HG03520 (cell line): ENCODE measurements around the gene INTS11.

Experiments used
- ATAC-seq: cut with Tn5 transposase; IDR thresholded peaks from one replicate; pipeline ENCODE4 v1.9.1; 2021; ENCODE audit warnings: mild to moderate bottlenecking, moderate library complexity; ENCODE audit not compliant: unreplicated experiment

Gene INTS11

DNA sequence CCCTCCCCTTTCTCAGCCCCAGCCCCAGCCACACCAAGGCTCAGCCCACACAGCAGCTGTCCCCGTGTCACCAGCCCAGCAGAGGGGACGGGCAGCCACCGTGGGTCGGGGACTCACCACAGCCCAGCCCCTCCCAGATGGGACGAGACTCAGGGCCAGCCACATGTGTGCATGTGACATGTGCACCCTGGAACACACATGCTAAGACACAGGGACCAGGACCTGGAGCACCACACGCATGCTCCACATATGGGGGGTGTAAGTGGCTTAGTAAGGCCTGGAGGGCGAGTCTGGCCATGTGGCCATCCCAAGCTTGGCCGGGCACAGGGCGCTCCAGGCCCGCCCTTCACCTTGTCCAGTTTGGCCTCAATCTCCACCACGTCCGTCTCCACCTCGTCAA lies 20.7 kb downstream of the INTS11 start:
- ATAC-seq, result no peak

DNA sequence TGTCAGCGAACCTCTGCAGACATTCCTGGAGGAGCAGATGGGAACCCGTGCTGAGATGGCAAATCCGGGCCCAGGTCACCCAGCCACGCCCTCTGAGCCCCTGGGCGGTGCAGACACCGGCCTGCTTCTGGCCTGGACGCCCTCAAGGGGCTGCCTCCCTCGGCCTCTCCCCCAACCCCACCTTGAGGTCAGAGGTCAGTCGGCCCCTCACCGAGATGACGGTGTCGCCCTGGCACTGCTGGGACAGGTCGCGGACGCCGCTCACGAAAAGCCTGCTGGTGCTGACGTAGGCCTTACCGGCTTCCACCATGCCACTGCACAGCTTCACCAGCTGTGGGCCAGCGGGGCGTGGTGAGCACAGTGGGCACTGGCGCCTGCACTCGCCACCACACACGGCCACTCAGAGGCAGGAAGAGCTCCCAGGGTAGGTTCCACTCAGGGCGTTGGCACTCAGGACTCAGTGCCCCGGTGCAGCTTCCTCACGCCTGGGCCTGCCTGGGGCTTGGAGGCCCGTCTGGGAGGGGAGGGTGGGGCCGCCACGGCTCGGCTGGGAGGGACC lies 21.4 kb downstream of the INTS11 start:
- no peak for ATAC-seq

DNA sequence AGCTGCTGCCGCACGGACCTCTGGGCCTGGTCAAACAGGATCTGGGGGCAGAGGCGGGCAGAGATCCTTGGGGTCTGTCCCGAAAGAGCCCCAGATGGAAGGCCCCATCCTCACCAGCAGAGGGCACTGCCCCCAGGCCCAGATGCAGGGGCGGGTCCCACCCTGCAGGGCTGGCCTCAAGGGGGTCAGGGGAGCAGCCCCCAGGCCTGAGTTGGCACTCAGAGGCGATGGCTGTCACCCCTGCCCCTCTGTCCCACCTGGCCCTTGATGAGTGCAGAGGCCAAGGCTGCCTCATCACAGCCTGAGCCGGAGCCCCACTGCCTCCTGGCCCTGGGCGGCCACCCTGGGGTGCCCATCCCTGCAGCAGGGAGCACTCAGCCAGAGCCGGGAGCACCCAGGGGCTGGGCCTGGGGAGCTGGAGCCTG lies 22.4 kb downstream of the INTS11 start:
- ATAC-seq, result no peak

DNA sequence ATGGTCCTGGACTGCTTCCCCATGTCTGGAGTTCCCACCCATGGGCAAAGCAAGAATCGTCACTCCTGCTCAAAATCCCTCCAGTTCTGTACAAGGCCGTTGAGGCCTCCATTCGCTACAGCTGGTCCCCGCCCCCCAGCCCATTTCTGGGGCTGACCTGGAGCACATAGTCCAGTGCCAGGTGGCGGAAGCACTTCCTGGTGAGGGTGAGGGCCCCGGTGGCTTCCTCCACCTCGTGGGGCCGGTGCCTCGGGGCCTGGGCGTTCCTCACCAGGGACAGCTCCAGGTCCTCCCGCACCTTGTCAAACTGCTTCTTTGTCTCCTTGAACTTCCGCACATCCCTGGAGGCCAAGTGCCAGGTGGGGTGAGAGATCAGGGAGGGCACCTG lies 24.1 kb downstream of the INTS11 start:
- no peak for ATAC-seq

DNA sequence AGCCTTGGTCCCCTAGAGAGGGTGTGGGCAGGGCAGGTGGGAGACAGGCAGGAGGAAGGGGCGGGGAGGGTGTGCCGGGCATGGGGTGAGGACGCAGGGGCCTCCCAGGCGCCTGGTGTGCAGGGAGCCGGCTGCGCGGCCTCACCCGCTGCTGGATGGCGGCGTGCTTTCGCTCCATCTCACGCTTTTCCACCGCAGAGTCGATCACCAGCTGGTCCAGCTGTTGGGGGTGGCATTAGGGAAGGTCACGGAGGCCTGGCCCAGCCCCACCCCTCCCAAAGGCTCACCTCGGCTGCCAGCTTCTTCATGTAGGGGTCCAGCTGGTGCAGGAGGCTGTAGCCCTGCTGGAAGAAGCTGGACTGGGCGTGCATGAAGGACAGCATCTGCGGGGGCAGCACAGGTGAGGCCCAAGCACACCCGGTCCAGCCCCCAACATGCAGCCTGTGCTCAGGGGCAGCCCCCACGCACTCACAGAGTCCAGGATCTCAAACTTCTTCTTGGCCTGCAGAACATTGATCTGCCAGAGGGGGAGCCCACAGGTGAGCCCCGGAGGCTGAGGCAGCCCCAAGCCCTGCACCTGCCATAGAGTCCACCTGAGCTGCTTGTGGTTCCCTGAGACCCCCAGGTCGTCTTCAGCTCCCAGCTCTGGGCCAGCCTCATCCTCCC lies 24.6 kb downstream of the INTS11 start:
- ATAC-seq, result no peak

DNA sequence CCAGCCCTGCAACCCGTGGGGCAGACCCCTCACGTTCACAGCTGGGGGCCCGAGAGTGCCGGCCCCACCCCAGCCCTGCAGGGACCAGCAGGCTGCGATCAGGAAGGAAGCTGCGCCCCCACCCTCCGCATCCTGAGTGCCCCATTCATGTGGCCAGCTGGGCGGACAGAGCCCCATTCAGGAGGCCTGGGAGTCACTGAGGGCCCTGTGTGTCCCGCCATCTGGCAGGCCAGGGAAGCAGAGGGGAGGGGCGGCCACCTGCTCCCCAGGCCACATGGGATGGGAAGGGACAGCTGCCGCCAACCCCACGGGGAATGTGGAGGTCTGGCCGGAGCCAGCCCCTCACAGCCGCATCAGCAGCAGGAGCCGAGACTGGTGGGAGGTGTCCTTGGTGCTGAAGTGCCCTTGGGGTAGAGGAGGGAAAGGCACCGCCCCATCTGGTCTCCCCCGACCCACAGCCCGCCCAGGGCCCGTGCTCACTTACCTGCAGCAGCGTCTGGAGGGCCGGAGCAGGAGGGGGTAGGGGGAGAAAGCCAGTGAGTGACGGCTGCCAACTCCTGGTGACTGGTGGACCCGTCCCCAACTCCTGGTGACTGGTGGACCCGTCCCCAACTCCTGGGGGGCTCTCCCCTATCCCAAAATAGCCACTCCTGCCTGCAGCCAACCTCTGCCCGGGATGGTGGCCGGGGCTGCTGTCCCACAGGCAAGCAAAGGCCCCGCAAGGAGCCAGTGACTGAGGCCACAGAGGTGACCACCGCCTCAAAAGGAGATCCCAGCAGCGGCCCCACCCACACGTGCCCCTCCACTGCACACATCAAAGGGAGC lies 25.4 kb downstream of the INTS11 start:
- no peak for ATAC-seq

DNA sequence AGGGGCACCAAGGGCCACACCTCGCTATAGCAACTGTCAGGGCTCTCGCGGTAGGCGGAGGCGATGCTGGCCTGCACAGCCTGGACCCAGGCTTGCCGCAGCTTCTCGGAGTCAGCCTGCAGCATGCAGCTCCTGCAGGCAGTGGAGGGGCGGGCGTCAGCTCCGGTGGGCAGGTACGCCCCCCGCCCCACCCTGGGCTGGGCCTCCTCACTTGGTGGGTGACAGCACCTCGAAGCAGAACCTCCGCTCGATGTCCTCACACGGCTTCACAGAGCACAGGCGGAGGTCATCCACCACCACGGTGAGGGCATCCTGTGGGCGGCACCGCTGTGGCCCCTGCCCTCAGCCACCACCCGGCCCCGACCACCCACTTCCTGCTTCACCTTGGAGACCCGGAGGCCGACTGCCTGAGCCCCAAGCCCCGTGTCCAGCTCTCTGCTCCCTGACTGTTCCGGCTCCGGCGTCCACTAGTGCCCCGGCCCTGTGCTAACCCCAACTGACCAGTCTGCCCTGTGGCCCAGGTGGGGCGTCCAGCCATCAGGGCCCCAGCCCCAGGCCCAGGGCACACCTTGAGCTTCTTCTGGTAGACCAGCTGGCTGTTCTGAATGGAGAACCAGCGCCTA lies 26.5 kb downstream of the INTS11 start:
- ATAC-seq, result no peak

DNA sequence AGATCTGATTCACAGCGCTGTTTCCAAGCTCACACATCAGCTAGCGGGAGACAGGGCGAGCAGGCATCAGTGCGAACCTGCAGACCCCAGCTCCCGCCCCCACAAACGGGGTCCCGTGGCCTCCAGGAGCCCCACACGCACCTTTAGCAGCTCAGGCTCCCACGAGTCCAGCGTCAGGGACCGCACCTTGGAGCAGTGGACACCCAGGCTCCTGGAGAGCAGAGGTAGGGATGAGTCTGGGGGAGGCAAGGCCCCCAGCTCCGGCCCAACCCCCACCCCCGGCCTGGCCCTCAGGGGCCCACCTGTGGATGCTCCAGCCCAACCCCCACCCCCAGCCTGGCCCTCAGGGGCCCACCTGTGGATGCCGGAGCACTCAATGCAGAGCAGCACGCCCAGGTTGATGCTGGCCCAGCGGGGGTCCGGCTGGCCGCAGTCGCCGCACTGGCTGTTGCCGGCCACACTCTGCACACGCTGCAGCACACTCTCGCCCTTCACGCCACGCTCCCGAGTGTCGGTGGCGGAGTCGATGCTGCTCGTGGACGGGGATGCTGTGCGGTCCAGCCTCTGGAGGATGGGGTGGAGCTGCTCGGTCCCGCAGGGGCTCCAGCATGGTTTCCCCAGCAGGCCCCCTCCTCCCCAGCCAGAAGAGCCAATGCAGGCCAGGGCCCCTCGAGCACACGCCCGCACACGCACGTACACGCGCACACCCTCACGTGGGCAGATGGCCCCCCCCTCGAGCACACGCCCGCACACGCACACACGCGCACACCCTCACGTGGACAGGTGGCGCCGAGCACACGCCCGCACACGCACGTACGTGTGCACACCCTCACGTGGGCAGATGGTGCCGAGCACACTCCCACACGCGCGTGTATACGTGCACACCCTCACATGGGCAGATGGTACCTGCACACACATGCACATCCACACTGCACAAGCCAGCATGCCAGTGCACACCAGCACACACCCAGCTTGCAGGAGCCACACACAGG lies 28.1 kb downstream of the INTS11 start:
- ATAC-seq, result no peak

DNA sequence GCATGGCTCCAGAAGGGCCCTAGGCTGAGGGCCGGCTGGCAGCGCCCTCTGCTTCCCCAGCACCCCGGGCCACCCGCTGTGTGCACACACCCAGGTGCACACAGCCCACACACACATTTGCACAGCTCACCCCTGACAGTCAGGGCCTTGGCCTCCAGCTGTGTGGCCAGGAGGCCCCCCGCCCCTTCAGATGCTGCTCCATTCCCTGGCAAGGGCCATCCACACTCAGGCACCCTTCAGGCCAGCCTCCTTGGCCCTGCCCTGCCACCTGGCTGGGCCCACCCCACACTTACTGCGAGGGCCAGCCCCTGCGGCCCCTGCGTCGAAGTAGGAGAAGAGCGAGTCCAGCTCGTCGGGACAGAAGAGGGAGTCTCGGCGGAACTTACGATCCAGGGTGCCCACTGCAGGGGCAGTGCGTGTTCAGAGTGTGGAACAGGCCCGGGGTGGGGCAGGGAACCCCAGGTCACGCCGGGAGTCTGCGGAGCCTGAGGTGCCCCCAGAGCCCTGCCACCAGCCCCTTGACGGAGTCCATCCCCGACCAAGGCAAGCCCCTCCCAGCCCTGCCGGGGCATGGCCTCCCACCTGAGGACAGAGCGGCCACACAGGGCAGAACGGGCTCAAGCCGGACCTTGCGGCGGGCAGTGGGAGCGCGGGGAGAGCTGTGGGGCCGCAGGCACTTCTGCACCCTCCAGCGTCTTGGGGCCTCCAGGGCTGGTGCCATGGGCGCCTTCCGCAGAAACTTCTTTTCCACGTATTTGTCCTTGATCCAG lies 29.1 kb downstream of the INTS11 start:
- no peak for ATAC-seq

DNA sequence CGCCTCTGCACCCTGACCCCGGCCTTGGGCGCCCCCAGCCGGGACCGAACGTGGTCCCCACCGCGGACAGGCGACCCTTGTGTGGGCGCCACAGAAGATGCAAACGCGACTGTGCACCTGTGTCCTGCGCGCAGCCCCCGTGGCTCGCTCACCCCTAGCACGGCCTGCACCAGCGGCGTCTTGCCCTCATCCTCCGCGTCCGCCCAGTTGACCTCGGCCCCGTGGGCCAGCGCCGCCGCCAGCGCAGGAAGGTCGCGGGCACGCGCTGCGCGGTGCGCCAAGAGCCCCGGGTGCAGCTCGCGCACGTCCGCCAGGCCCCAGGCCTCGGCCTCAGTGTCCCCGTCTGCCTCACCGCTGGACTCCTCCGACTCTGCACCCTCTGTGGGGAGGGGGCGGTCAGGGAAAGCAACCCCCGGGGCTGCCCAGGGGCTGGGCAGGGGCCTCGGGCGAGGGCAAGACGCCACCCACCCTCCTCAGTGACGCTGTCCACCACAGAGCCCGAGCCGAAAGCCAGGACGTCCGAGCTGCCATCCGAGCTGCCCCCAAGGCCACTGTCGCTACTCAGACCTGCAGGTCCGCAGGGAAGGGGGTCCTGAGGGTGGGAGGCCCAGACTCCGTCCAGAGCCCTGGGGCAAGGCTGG lies 30.1 kb downstream of the INTS11 start:
- ATAC-seq, result no peak

DNA sequence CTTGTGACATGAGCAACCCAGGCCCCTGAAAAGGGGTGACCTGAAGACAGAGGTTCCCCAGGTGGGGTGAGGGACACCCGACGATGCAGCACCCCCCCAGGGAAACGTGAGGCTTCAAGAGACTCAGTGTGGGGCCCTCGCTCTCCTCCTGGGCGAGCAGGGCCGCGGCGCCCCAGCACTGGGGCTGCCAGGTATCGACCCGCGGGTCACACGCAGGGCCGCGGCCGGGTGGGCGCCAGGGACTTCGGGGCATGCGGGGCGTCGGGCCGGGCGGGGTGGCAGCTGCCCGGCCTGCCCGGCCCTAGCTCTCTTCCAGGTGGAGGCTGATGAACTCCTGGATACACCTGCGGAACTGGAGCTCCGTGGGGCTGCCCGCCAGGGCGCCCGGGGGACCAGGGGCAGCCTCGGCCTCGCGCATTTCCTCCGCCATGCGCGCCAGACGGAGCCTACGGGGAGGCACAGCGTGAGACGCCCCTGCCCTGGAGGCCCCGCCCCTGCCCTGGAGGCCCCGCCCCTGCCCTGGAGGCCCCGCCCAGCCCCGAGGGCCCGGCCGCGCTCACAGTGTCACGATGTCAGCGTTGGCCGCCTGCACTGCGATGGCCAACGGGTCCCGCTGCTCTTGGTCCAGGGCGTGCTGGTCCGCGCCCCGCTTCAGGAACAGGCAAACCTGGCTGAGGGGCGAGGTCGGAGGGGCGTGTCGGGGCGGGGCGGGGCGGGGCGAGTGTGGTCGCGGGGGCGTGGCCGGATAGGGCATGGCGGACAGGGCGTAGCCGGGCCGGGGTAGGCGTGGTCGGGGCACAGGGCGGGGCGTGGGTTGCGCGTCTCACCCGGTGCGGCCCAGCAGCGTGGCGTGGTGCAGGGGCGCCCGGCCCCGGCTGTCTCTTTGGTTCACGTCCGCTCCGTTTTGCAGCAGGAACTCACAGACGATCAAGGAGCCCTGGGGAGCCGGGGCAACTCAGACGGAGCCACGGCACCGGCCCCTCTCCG lies 30.9 kb downstream of the INTS11 start:
- no peak for ATAC-seq

DNA sequence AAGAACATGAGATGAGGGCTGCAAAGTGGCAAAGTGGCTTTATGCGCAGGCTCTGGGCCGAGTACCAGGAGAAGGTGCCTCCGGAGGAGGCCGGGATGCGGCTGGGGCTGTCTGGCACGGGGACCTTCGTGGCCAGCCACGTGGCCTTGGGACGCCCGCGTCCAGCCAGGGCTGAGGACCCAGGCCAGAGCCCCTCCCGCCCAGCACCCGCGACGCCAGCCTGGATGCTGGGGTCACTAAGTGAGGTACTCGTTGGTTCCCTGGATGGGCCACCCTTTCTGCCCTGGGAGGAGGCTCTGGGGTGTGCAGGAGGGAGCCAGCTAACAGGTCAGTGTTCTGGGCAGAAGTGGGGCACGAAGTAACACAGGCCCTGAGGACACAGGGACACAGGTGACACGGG lies 31.6 kb downstream of the INTS11 start:
- ATAC-seq, result no peak

DNA sequence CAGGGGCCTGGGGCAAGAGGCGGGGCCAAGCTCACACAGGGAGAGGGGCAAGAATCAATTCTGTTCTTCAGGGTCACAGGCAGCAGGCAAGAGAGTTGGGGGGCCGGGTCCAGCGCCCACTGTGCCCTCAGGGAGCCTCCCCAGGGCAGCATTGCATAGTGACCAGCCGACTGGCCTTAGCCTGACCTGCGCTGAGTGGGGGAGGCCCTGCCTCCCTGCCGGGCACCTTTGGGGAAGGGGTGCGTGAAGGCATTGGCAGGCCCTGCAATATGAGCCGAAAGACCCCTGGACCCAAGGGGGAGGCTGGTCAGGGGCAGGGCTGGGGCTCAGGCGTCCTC lies 32.0 kb downstream of the INTS11 start:
- no peak for ATAC-seq

DNA sequence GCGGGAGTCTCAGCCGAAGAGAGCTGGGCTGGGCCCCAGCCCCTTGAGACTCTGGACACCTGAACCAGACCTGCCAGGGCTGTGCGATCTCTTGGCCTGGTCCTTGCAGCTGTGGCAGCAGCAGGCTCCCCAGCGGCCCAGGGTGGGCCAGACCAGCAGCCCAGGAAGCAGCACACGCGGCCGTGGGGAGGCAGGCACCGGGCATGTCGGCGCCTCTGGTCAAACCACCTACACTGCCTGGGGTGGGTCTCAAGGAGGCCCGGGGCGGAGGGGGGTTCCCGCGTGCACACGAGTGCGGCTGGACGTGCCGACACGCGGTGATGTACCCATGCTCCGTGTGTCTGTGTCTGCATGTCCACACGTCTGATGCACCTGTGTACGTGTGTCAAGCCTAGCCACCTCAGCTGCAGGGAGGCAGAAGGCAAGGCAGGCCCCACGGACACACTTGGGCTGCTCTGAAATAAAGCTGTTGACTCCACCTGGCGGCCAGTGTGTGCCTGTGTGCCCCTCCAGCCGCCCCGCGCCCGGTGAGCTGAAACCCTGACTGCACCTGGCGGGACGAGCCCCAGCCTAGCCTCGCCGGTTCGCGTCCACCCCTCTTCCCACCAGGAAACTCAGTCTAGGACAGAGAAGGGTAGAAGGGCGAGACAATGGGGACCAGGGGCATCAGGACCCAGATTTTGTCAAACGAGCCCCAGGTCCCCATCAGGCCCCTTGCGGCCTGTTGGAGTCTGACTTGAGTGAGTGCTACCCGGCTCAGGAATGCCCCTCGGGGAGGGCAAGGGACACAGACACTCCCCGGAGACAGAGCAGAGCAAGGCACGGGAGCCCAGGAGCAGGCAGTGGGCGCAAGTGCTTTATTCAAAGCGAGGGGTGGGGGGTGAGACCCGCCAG lies 32.7 kb downstream of the INTS11 start:
- ATAC-seq, result no peak

DNA sequence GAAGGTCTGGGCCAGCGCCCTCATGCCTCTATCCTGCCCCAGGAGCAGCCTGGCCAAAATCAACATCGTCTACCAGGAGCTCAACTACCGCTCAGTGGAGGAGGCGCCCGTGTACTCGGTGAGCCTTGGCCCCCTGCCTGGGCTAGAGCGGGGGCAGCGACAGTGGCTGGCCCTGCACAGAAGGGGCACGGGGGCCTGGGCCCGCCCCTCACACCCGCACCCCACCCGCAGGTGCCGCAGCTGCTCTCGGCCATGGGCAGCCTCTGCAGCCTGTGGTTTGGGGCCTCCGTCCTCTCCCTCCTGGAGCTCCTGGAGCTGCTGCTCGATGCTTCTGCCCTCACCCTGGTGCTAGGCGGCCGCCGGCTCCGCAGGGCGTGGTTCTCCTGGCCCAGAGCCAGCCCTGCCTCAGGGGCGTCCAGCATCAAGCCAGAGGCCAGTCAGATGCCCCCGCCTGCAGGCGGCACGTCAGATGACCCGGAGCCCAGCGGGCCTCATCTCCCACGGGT lies 33.4 kb downstream of the INTS11 start:
- ATAC-seq, result no peak

DNA sequence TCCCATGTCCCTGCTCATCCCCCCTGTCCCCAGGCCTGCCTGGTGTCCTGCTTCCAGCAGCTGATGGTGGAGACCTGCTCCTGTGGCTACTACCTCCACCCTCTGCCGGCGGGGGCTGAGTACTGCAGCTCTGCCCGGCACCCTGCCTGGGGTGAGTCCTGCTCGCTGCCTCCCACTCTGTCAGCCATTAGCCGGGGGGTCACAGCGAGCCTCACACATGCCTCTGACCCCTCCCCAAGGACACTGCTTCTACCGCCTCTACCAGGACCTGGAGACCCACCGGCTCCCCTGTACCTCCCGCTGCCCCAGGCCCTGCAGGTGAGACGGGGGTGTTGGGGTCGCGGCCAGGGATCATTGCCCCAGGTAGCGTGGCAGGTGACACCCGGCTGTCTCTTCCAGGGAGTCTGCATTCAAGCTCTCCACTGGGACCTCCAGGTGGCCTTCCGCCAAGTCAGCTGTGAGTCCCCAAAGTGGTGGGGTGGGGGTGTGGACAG lies 34.2 kb downstream of the INTS11 start:
- ATAC-seq, result no peak
